Erythroblast (primary cell): Measurements from ENCODE around the gene EDNRB.

Experiments used
- GATA1 ChIP-seq: IDR thresholded peaks from 2 replicates; pipeline ENCODE4 v1.6.1; 2011; ENCODE audit warnings: low read depth, mild to moderate bottlenecking, control low read depth, low read length, moderate library complexity
- POLR2A ChIP-seq: IDR thresholded peaks from 2 replicates; pipeline ENCODE4 v1.6.1; 2011; ENCODE audit warnings: mild to moderate bottlenecking, low read length

DNA sequence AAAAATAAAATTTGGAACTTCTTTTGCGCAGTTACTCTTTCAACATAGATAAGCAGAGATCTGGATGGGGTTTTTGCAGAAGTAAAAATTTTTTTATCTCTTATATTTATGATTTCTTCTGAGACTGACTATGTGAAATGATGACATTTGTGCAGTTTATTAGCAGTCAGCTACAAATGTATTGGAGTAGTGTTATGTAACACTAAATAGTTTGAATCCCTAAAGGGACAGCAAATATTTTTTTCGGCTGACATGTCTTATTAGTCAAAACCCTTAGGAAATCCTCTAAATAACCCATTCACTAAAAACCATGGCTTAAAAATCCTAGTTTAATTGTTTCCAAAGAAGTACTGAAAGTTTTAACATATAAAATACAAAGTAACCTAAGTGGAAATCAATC is 48.0 kb upstream of the EDNRB start:
- TF ChIP-seq POLR2A: no peak
- TF ChIP-seq GATA1: no peak
